Measurements from ENCODE around the gene HMGN4.

HMGN4 gene

DNA sequence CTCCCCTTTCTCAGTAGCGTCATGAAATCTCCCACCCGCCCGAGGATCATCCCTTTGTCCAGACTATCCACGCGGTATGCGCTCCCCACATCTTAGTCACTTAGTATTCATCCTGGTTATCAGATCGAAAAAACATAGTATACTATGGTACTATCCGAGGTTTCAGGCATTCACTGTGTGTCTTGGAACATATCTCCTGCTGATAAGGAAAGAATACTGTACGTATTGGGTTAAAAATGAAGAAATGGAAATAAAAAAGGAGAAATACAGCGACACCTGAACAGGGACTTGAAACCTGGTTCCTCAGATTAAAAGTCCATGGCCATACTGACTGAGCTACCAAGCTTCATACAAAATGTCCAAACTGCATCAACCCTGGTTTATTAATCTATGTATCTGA lies 14.0 kb downstream of the HMGN4 start:
- DNase-seq (ENCODE audit: low spot score), result no peak

- no peak for DNase-seq (ENCODE audit: low spot score)
Measured at GRCh38 chr6:26552640-26553188, 14.5 kb downstream of the HMGN4 start.

- peak; percentile 79 for DNase-seq (ENCODE audit: low spot score)
Measured at GRCh38 chr6:26553264-26553634, 15.1 kb downstream of the HMGN4 start.

- DNase-seq (ENCODE audit: low spot score), result peak; percentile 93
Measured at GRCh38 chr6:26553635-26554446, 15.7 kb downstream of the HMGN4 start.

- no peak for DNase-seq (ENCODE audit: low spot score)
Measured at GRCh38 chr6:26554447-26554696, 16.2 kb downstream of the HMGN4 start.

DNA sequence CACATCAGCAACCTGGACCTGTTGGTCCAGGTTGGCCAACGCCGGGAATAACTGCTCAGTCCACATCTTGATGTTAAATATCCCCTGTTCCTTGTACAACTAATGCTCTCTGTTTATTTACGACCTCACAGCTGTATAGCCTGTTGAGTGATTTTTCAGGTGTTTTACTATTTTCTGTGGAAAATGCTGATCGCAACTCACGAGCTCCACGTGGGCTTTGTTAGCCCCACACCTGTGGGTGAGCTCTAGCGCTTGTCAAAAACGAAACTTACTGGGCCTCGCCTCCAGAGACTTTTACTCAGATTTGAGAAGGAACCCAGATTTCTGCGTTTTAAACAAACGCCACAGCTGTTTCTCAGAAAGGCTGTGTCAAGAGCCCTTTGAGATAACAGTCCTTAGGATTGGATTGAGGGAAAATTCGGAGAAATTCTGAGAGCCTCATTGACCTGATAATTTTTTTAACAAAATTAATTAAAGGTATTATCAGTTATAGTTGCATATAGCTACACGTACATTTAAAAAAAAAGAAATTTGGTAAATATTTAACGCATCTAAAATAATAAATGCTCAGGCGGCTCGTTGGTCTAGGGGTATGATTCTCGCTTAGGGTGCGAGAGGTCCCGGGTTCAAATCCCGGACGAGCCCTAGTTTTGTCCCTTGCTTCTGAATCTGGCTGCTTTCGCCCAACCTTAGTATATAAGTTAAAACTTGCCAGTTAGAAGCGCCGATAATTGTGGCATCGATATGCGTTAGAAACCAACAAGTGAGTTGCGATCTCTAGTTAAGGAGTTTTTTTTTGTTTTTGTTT lies 16.7 kb downstream of the HMGN4 start:
- DNase-seq (ENCODE audit: low spot score), result peak; percentile 83

GRCh38 chr6:26555505-26556262 lies 17.5 kb downstream of the HMGN4 start:
- DNase-seq (ENCODE audit: low spot score), result peak; percentile 28

GRCh38 chr6:26556263-26557070 lies 18.3 kb downstream of the HMGN4 start:
- DNase-seq (ENCODE audit: low spot score), result peak; percentile 95

- DNase-seq (ENCODE audit: low spot score), result no peak
Measured at GRCh38 chr6:26561533-26562466, 23.6 kb downstream of the HMGN4 start.

DNA sequence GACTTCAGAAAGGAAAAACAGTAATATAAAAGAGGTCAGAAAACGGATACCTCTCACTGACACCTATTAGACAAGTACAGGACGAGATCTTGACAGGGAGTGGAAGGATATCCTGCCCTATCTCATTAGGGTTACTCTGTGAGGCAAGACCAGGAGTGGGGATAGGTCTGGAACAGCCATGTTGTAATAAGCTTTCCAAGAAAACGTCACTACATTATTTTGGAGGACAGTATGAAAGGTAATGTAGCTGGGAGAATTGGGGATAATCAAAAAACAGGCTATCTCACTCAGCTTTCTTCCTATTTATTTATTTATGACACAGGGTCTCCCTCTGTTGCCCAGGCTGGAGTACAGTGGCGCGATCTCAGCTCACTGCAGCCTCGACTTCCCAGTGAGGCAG lies 25.3 kb downstream of the HMGN4 start:
- no peak for DNase-seq (ENCODE audit: low spot score)

GRCh38 chr6:26568601-26569432 lies 30.7 kb downstream of the HMGN4 start:
- peak; percentile 90 for DNase-seq (ENCODE audit: low spot score)

DNA sequence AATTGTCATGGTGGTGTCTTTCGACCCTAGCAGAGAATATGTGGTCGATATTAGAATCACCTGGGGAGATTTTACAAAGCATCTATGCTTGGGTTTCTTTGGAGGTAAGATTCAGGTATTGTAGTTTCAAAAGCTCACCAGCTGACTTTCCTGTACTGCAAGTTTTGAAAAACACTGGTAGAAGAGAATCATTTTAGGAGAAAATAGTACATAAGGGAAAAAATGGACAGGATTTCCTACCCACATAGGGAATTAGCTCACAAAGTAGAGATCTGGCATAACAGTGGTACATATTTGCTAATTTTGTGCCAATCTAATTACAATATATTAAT lies 31.2 kb downstream of the HMGN4 start:
- DNase-seq (ENCODE audit: low spot score), result no peak

GRCh38 chr6:26570027-26570809 lies 32.1 kb downstream of the HMGN4 start:
- no peak for DNase-seq (ENCODE audit: low spot score)

GRCh38 chr6:26571592-26572296 lies 33.6 kb downstream of the HMGN4 start:
- DNase-seq (ENCODE audit: low spot score), result peak; percentile 94

DNA sequence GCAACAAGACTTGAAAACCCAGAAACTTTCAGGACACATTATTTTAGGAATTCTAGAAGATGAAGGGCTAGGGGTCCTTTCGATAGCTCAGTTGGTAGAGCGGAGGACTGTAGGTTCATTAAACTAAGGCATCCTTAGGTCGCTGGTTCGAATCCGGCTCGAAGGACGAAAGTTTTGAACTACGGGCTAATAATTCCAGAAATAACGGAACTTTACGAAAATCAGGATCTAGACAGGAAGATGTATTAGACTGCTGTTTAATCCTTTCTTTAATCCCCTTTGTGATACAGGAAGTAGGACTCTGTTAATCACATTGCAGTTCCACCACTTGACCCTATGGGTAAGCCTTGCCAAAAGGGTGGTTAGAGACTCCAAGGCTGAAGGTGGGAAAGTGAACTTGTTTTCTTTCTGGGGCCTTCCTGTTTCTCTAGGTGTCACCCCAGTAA lies 37.4 kb downstream of the HMGN4 start:
- peak; percentile 65 for DNase-seq (ENCODE audit: low spot score)

DNA sequence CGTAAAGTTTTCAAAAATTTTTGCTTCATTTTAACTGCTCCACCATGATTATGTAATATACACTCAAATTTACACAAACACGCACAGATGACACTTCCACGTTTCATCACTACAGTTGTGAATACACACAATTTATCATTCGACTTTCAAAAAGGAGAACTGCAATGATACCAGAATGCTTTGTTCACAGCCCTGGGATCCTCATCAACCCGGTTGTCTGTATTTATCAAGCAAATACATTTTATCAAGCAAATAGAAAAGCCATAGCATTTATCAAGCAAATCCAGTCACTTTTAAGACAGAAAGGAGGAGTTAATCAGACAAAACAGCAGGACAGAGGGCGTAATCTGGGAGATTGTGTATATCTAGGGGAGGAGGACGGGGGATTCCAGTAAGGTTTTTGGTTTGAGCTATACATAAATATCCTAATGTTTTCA lies 38.3 kb downstream of the HMGN4 start:
- no peak for DNase-seq (ENCODE audit: low spot score)

DNA sequence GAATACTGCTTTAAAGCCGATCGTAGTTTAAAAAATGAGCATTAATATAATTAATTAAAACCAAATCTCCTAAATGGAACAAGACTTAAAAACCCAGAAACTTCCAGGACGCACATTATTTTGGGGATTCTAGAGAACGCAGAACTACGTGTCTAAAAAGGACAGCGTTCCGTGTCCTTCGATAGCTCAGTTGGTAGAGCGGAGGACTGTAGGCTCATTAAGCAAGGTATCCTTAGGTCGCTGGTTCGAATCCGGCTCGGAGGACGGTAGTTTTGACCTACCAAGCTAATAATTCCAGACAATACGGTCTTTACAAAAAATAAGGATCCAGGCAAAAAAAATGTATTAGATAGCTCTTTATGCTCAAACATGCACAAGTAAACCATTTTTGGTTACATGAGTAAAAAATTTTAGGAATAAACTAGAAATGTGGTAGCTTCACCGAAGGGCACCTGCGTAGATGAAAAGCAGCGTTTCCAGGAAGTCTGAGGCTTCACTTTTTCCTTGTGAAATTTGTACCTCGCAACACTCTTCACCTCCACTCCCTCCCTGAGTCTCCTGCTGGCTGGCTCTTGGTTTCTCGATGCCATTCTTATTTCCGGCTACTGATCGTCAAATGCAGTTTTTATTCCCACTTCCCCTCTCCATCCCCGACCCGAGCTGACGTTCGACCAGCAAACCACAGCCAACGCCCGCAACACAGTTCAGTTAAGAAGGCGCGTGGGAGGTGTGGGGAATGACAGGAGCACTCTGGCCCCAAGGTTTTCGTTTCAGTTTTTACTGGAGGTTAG lies 39.0 kb downstream of the HMGN4 start:
- DNase-seq (ENCODE audit: low spot score), result peak; percentile 87

GRCh38 chr6:26577720-26578072 lies 39.5 kb downstream of the HMGN4 start:
- DNase-seq (ENCODE audit: low spot score), result no peak
